GM12873 (cell line): ENCODE measurements around the gene ATG16L2.

Experiments used
- CTCF ChIP-seq: IDR thresholded peaks from 2 replicates; pipeline ENCODE4 v1.5.1; 2012; ENCODE audit warnings: low read depth, mild to moderate bottlenecking, moderate library complexity, low read length, control low read depth; ENCODE audit not compliant: insufficient read depth; ENCODE audit errors: missing control alignments

The ATG16L2 gene

GRCh38 chr11:72787216-72788104 lies 26.8 kb upstream of the ATG16L2 start:
- peak; percentile 52 for TF ChIP-seq CTCF

- no peak for TF ChIP-seq CTCF
Measured at GRCh38 chr11:72788241-72788640, 26.0 kb upstream of the ATG16L2 start.

- no peak for TF ChIP-seq CTCF
Measured at GRCh38 chr11:72789493-72790131, 24.6 kb upstream of the ATG16L2 start.

GRCh38 chr11:72792437-72793021 lies 21.7 kb upstream of the ATG16L2 start:
- TF ChIP-seq CTCF: no peak

- TF ChIP-seq CTCF: no peak
Measured at GRCh38 chr11:72793076-72793424, 21.2 kb upstream of the ATG16L2 start.

GRCh38 chr11:72793425-72794367 lies 20.5 kb upstream of the ATG16L2 start, which contains the start of gene STARD10:
Gene STARD10 (minus strand): TSS chr11:72794047. CDS start chr11:72781181, 12,866 bp downstream.
- TF ChIP-seq CTCF: peak; percentile 92
